HEK293 (cell line): ENCODE measurements around the gene PCDHA6.
"Not testable (repeated sequence)": the region's sequence is repeated elsewhere in the genome, so short reads cannot be mapped to it uniquely, and the experiment has no call there.

ENCODE experiments used
- CTCF ChIP-seq: fragments of 450-650 bp; formaldehyde crosslinking; IDR thresholded peaks from 2 replicates; pipeline ENCODE4 v1.5.1; 2016; ENCODE audit warnings: missing biosample characterization, missing genetic modification characterization
- MYNN ChIP-seq: fragments of 450-650 bp; formaldehyde crosslinking; IDR thresholded peaks from 2 replicates; pipeline ENCODE4 v1.5.1; 2016; ENCODE audit warnings: missing biosample characterization, missing genetic modification characterization, borderline replicate concordance
- RBAK ChIP-seq: fragments of 450-650 bp; formaldehyde crosslinking; IDR thresholded peaks from 2 replicates; pipeline ENCODE4 v1.5.1; 2016; ENCODE audit warnings: missing biosample characterization, missing genetic modification characterization
- REST ChIP-seq: fragments of 450-650 bp; formaldehyde crosslinking; IDR thresholded peaks from 2 replicates; pipeline ENCODE4 v1.5.1; 2016; ENCODE audit warnings: missing biosample characterization, missing genetic modification characterization

- TF ChIP-seq REST (tag by site-specific recombination); CTCF; RBAK; MYNN (tag by site-specific recombination): not testable (repeated sequence)
Observed at GRCh38 chr5:140808241-140808888, 19.4 kb upstream of the PCDHA6 start.
